NCI-H526 (cell line): ENCODE measurements around the gene NEDD4L.

Experiments
- DNase-seq, 2 experiments: peaks; one replicate each; lab custom pipeline; 2025; lab: John Stamatoyannopoulos, UW

Gene NEDD4L

DNA sequence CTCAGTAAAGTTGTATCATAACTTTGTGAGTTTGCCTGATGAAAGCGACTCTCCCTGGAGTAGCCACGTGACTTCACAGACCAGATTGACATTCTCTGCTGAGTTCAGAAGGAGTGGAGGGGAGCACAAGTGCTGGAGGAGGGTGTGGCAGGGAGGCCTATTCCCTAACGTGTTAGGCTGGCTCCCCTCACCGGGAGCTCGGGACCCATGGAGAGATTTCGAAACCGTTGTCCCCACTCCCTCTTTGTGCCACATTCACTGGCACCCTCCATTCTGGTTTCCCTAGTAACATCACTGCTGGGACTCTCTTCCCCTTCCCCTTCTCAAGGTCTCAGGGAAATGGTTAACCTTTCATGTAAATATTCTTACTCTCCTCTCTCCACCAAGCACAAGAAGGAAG, 304.9 kb downstream of the NEDD4L start:
- no peak for DNase-seq

DNA sequence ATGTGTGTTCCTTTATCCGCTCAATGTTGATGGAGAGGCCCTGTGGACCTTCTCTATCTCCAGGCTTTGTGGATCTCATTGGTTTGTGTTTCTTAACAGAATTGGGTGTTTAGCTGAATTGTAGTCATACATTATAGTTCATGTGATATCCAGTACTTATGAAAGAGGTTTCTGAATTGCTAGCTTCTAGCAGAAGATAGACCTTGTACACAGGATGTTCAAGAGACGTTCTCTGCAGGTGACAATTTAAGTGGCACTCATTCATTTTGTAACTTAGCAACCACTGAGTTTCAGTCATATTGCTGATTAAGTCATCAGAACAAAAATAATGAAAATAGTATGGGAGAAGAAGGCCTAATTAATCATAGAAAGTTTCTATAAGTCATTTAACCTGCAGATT, 305.6 kb downstream of the NEDD4L start:
- no peak for DNase-seq

DNA sequence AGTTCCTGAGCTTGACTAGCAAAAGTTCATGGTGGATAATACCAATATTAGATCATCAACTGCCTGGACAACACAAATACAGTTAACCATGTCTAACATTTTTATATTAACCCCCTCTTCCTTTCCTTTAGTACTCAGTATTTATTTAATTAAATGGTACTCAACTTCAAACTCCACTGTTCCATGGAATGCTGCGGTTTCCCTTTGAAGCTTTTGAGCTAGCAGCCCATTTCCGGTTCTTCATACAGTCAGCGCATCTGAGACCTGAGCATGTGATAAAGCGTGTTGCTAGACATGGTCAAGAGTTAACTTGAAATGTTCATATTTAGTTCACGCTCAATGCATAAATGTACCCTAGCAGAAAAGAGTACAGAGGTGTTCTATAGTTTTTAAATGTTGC, 306.5 kb downstream of the NEDD4L start:
- no peak for DNase-seq

DNA sequence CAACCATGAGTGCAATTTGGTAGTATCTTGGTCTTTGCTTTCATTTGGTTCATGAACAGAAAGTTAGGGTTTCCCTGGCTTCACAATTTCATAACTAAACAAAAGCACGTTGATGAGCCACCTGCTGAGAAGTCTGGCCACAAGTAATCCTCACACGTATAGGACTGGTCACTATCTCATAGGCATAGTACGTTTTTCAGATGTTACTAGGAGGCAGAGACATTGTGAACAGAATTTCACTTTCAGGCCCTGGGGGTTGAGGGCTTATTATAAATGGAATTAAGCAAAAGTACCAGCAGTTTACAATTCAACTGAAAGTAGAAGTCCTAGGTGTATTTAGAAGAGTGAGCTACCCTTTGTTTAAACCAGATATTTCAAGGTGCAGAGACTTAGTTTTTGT, 307.8 kb downstream of the NEDD4L start:
- DNase-seq = no peak

DNA sequence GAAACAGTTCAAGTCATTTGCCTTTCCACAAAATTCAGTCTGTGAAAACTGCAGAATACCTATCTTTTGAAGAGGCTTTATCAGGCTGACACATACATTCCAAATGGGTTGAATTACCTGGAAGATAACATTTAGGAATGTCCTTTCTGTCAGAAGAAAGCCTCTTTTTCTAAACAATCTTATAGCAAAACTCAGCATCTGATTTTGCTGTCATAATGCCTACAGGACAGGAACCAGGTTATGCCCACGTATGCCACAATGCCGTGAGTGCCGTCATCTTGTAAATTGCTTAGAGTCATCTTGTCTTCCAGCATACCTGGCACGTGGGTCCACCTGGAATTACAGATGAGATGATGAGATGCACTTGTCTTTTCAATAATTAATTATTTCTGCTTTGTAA, 309.6 kb downstream of the NEDD4L start:
- no peak for DNase-seq

DNA sequence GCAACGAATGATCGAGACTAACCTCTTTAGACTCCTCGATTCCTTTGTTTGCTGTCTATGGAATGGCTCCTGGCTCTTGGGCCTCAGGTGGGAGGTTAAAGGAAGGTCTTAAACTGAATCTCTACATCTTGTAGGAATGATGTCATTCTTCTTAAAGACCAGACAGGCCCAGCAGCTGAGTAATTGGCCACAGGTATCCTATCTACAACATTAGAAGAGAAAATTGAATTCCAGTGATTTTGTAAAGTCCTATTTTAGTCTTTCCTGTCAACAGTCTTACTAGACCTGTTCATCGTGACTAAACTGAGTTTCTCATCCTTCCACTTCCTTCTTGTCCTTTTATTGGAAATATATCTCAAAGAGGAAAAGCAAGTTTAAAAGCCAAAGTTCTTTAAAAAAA, 310.0 kb downstream of the NEDD4L start:
- no peak for DNase-seq

DNA sequence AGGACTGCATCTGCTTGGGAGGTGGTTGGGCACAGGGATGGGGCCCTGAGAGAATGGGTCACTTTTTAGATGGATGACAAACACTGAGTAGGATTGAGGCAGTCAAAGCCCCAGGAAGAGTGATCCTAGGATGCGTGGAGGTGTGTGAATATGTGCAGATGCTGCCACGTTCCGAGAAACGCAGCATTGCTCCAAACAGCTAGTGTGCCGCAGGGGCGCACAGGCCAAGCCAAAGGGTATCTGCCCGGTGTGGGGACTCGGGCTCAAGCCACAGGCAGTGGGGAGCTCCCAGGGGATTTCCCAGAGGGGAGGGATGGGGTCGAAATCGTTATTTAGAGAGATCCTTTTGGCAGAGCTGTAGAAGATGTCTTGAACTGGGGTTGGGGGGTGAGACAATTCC, 310.8 kb downstream of the NEDD4L start:
- no peak for DNase-seq

DNA sequence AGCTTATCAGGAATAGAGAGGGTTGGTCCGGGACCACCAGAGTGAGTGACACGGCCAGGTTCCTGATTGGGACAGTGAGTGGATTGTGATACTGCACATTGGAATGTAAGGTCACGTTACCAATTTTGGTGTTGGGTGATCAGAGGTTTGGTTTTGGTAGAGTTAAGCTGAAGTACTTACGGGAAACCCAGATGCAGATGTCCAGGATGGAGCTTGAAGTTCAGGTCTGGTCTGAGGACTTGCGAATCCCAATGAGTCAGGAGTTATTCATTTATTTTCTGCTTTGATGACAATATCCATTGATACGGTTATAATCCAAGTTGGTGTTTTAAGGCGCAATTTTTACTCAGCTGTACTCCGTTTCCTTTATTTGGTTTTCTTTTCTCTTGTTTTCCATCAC, 311.2 kb downstream of the NEDD4L start:
- DNase-seq = no peak

DNA sequence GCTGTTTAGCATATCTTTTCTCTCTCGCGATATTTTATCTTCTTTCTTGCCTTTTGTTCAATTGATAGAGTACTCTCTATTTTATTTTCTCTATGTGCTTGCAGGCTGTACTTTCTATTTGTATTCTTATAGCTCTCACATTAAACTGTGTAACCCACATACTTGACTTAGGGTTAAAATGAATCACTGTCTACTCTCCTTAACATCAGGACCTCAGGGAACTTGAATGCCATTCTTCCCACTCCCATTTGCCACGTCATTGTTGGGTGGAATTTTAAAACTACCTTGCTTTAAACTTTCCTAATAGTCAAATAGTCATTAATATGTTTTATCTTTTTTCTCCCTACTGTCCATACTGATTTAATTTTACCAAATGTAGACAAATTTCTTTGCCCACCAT, 315.2 kb downstream of the NEDD4L start:
- no peak for DNase-seq

DNA sequence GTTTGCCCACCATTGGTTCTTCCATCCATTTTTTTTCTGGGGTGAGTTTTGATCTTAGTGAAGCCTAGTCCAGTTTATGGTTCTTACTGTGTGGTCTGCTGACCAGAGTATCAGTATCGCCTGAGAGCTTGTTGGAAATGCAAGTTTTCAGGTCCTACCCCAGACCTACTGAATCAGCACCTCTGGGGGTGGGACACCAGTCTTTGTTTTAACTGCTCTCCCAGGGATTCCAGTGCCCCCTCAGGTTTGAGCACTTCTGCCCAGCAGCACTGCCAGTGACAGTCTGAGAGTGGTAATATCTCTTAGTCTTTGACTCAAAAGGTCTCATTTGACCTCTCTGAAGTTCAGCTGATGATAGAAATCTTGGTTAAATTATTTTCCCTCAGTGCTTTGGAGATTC, 315.6 kb downstream of the NEDD4L start:
- DNase-seq = no peak

DNA sequence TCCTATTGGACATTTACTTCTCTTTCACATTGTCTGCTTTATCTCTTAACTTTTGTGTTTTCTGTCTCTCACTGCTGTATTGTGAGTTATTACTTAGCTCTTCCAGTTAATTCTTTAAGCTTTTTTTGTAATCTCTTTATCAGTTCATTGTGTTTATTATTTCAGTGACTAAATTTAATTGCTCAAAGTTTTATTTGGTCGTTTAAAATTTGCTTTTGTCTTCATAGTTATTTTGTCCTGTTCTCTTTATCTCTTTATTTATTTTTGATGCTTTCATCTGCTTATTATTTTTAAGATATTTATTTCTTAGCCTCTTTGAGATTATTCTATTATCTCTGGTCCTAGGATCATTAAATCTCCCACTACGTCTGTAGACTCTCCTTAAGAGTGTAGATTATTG, 316.3 kb downstream of the NEDD4L start:
- no peak for DNase-seq

DNA sequence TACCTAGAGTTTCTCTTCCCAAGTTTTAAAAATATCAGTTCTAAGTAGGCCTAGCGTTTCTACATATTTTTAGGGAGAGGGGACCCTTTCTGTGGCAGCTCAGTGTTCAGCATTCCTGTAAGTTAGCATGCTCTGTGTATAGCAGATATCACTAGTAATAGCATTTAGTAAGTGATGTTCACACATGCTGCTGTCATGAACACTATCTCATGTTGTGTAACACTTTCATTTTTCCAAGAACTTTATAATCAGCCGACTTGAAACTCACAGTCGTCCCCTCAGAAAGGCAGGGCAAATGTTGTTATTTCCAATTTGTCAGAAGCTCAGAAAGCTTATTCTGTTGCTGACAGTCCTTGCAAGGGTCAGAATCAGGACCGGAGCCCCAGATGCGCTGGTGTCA, 317.2 kb downstream of the NEDD4L start:
- DNase-seq = no peak

DNA sequence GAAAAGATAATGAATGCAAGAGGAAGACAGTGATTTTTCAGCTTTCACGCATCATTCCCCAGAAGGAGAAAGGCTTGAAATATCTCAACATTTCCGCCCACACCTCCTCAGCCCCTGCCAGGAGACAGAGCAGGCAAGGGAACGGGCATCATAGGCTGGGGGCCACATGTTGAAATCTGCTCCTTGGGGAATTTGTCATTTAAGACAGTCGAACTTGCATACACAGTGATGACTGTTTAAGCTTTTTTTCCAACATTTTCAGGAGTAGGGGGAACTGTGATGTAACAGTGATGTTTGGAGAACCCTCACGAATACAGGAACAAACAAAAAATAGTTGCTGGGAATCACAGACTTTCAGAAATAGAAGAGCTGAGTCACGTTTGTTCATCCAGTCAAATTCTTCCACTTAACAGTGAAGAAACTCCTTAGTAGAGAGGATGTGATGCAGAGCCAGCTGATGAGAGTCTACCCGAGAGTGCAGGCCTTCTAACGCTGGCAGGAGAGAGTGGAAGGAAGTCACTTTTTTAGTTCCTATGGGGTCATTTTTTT, 318.1 kb downstream of the NEDD4L start:
- DNase-seq = no peak

DNA sequence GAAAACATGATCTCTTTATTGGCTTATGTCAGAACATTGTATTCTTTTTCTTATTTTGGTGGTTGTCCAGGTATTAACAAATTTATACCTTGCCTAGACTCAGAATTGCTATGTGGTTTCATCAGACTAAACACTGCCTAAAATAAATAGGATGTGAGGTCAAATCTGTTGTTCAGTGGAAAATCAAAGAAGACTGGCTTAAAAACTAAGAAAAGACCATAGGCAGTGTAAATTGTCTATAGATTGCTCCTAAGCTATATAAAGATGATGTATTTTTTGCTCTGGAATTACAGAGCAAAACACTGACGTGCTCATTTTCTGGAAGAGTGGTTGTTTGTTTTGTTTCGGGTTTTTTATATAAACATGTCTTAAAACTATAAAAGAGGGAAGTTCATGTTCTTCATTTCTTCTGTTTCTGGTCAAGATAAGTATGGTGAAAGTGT, 318.8 kb downstream of the NEDD4L start:
- no peak for DNase-seq

DNA sequence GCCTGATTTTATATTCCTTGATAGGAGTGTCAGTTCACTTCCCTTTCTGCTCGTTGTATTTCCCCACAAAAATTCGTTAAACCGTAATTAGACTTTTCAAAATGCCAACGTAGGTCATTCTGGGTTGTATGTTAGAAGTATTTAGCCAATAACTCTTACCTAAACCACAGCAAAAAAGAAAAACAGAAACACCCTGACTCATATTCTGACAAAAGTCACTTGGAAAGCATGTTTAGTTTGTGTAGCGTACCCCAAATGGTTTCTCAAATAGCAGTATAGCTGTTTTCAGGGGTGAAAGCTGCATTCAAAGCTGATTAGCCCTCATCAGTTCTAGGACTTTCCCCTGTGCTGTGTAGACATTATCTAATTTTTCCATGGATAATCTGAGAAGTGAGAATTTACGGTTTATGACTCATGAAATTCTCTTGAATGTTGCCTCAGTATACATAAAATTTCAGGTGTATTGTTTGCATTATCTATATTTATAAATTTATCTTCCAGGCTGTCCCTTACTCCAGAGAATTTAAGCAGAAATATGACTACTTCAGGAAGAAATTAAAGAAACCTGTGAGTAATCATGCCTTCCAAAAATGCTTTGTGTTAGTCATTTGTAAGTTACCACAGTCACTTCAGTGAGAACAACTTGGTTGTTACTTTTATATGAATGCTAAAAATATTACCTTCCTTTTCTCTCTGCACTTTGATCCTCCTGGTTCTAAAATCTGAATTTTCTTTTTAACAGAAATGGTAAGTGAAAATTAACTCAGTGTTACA, 319.9 kb downstream of the NEDD4L start:
- DNase-seq = no peak

DNA sequence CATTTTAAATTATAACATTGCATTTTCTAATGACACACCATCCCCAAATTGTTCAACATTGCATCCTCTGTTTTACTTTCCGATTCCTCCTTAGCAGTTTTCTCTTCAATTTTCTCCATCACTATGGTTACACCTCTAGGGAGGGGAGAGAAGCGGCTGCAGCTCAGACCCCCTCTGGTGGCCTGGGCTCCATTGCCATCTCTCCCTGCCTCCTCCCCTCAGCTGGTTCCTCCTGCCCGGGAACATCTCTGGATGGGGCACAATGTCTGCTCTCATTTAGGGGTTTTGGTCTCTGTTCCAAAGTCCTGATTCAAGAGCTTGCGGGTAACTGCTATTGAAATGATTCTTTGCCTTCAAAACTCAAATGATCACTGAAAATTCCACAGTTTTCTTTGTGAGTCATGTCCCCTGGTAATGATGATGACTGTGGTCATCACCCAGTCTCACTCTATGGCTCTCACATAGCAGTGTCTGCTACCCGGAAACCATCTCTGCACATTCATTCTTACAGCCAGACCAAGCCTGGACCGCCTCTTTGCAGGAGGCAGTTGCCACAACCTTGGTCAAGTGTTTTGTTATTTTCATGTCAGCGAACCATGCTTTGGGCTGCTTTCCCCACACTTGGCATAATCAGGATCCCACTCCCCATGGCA, 321.0 kb downstream of the NEDD4L start:
- DNase-seq = no peak

DNA sequence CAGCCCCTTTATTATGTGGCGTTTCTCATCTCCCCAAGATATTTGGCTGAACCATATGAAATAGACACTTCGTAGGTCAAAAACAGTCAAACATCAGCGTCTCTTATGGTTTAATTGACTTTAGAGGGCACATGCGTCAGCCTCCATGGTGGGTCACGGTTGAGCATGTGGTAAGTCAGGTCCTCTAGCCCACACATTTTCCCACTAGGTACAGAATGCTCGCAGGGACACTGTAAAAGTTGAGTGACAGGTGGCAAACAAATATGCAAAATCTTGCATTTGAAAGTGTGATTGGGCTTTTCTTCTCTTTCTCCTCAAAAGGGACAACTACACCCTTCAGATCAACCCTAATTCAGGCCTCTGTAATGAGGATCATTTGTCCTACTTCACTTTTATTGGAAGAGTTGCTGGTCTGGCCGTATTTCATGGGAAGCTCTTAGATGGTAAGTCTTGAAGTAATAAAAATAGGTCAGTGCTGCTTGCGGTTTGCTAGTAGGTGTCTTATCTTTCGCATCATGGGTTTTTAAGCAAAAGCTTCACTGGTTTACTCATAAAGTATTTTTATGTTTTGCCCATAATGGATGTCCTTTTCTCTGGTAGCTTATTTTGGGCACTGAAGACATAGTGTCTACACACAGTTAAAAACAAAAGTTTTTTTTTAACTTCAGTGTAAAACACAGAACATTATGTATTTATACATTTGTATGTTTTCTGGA, 323.6 kb downstream of the NEDD4L start:
- no peak for DNase-seq

DNA sequence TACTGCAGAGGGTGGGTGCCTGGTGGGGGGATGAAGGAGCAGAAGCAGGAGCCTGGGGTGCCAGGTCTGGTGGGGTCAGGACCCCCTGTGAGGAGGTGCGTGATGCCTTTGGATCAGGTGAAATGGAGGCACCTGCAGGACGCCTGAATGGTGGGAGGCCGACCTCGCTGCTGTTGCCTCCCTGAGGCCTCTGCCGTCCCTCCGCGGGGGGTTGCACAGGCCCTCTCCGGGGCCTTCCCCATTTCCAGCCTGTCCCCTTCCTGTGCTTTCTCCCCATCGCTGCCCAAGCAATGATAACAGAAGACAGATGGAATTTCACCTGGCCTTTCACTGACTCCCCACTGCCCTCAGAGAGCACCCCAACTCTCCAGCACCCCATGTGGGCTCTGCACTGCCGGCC, 325.6 kb downstream of the NEDD4L start:
- DNase-seq = no peak

DNA sequence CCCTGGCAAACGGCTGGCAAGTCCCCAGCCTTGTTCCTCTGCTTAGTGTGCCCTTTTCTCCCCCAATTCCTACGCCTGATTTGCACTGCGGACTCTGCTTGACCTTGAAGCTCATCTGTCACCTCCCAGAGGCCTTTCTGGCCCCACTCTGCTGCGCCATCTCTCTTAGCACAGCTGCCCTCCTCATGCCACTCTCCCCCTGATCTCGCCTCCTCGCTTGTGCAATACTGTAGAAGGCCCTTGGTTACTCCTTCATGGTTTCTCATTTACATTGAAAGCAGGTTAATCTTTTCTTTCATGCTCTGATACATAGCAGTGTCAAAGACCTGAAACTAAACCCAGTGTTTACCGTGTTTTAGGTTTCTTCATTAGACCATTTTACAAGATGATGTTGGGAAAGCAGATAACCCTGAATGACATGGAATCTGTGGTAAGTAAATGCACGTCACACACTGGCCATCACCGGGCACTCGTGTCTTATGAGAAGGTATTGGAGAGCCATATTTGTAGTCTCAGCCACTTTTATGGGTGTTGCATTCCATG, 326.1 kb downstream of the NEDD4L start:
- DNase-seq = no peak

DNA sequence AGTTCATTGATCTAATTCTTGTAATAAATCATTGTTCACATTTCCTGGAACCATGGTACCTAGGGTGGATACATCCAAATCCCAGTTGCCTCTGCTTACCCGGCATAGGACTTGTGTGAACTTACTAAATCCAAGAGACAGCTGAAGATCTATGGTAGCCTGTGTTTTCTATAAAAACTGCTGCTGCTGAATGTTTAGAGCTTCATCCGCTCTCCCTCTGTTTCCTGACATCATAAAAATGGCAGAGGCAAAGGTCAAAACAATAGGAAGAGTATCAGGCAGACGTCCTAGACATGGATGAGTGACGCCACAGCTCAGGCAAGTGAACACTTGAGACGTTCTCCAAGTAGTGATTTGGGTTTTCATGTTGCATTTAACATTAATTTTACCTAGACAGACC, 326.6 kb downstream of the NEDD4L start:
- no peak for DNase-seq

DNA sequence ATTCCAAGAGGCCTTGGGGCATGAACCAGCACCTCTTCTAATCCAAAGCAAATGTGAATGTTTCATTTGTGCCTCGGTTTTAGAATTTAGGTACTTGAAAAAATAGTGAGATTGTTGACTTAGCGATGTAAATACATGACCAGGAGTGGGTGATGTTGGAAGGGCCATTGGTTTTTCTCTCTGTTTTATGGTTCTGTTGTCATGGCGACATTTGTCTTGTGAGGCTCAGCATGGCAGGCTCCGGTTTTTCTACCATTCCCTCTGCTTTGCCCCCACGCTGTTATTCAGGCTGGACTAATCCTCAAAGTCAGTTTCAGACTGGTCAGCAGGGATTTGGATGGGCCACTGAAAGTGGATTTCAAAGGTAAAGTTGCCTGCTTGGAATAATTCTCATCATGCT, 329.5 kb downstream of the NEDD4L start:
- no peak for DNase-seq

DNA sequence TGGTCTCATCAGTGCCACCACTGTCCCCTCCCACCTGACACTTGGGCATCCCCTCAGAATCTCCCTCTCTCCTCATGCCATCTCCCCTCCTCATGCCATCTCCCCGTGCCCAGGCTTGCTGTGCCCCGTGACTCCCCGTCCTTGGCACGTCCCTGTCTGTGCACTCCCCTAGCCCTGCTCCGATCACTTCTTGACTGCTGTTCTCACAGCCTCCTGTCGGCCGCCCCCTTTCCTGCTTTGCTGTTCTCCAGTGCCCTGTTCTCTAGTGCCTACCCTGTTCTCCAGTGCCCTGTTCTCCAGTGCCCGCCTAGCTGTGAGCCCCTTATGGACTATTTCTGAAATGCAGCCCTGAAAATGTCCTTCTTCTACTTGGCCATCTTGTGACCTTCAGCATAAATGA, 331.0 kb downstream of the NEDD4L start:
- no peak for DNase-seq
